Heart left ventricle (tissue), 13 donors: ENCODE measurements around the gene HSPB6.

Experiments used
- CTCF ChIP-seq, 12 donors: fragments of 200-600 bp; sonication (generic) in 4 of 12; IDR thresholded peaks; one replicate each; pipeline versions ENCODE4 v1.5.0 to v1.8.0; 2018 to 2022; ENCODE audit warnings: antibody characterized with exemption in 12 of 12, mild to moderate bottlenecking in 5 of 12
- POLR2A ChIP-seq, 2 donors: fragments of 450-650 bp; IDR thresholded peaks; one replicate each; pipeline ENCODE4 v1.6.1; 2017; ENCODE audit warnings: antibody characterized with exemption in 2 of 2, mild to moderate bottlenecking in 2 of 2, moderate library complexity in 2 of 2
- donor health status: ischemic (EF 13 %, LVEDD 7.1; RV severe dilation, severe dysfunction).
- donor health status: DM: no; HTN: yes; CAD: no.
- donor health status: DM: no; HTN: no; CAD: no.
- donor health status: ischemic (EF 25% LVEDD 6.9; RV normal size, moderate dysfunction).
- donor health status: ischemic (EF 25% LVEDD 5.7; RV mildly dilated, moderate dysfunction).
- donor health status: ischemic (EF 35%, LVEDD 5.7; RV mildly dilated, moderate dysfunction).
- donor health status: nonischemic (EF 11% LVEDD 7.7; RV severe dilation, severe dysfunction).
- donor health status: DM: yes; HTN: yes; CAD: no.
- donor health status: PGD.
- donor health status: ischemic (EF 29% LVEDD 5.4; RV normal size, mild dysfunction).
- donor health status: nonischemic (EF 23%, LVEDD 6.1; RV moderate dilation, normal function).

- no peak for TF ChIP-seq CTCF (IDR thresholded peaks at IDR 0.05)
- TF ChIP-seq POLR2A (IDR thresholded peaks at IDR 0.05) = no peak
These were observed 27.1 kb downstream of the HSPB6 start for GRCh38 chr19:35729763-35730162.
